Liver (tissue), 3 donors: Measurements from ENCODE around the gene SERPINB7.

Source experiments
- JUND ChIP-seq, 2 donors: IDR thresholded peaks; 2 replicates each; pipeline ENCODE4 v1.6.1; 2016; ENCODE audit warnings: antibody characterized with exemption in 2 of 2
- TAF1 ChIP-seq: conservative IDR thresholded peaks from 2 replicates; pipeline ENCODE4 v1.6.1; 2016; ENCODE audit warnings: antibody characterized with exemption, mild to moderate bottlenecking
- YY1 ChIP-seq: IDR thresholded peaks from 2 replicates; pipeline ENCODE4 v1.6.1; 2016; ENCODE audit warnings: antibody characterized with exemption, mild to moderate bottlenecking
- TF ChIP-seq, protein P1 (sequence below): fragments of 150-350 bp; IDR thresholded peaks from 2 replicates; pipeline ENCODE4 v1.5.1; 2017; ENCODE audit warnings: improper control_type of control experiment, low read depth, low read length; ENCODE audit not compliant: missing input control
- TF ChIP-seq, protein P2 (sequence below): IDR thresholded peaks from 2 replicates; pipeline ENCODE4 v1.6.1; 2016; ENCODE audit warnings: antibody characterized with exemption, mild to moderate bottlenecking
- donor health status: healthy.
- donor health status: healthy.

GRCh38 chr18:63758615-63759240, 16.5 kb upstream of the SERPINB7 start:
- TF ChIP-seq YY1 (no peak), TAF1 (no peak), JUND (IDR thresholded peaks at IDR 0.05) (no peak)
- TF ChIP-seq, protein P1, sequence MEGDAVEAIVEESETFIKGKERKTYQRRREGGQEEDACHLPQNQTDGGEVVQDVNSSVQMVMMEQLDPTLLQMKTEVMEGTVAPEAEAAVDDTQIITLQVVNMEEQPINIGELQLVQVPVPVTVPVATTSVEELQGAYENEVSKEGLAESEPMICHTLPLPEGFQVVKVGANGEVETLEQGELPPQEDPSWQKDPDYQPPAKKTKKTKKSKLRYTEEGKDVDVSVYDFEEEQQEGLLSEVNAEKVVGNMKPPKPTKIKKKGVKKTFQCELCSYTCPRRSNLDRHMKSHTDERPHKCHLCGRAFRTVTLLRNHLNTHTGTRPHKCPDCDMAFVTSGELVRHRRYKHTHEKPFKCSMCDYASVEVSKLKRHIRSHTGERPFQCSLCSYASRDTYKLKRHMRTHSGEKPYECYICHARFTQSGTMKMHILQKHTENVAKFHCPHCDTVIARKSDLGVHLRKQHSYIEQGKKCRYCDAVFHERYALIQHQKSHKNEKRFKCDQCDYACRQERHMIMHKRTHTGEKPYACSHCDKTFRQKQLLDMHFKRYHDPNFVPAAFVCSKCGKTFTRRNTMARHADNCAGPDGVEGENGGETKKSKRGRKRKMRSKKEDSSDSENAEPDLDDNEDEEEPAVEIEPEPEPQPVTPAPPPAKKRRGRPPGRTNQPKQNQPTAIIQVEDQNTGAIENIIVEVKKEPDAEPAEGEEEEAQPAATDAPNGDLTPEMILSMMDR, result no peak
- TF ChIP-seq, protein P2, sequence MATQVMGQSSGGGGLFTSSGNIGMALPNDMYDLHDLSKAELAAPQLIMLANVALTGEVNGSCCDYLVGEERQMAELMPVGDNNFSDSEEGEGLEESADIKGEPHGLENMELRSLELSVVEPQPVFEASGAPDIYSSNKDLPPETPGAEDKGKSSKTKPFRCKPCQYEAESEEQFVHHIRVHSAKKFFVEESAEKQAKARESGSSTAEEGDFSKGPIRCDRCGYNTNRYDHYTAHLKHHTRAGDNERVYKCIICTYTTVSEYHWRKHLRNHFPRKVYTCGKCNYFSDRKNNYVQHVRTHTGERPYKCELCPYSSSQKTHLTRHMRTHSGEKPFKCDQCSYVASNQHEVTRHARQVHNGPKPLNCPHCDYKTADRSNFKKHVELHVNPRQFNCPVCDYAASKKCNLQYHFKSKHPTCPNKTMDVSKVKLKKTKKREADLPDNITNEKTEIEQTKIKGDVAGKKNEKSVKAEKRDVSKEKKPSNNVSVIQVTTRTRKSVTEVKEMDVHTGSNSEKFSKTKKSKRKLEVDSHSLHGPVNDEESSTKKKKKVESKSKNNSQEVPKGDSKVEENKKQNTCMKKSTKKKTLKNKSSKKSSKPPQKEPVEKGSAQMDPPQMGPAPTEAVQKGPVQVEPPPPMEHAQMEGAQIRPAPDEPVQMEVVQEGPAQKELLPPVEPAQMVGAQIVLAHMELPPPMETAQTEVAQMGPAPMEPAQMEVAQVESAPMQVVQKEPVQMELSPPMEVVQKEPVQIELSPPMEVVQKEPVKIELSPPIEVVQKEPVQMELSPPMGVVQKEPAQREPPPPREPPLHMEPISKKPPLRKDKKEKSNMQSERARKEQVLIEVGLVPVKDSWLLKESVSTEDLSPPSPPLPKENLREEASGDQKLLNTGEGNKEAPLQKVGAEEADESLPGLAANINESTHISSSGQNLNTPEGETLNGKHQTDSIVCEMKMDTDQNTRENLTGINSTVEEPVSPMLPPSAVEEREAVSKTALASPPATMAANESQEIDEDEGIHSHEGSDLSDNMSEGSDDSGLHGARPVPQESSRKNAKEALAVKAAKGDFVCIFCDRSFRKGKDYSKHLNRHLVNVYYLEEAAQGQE, result no peak
